Lower leg skin (tissue), 3 donors: ENCODE measurements around the gene PPARG.

ENCODE experiments used
- POLR2A ChIP-seq, 2 donors: fragments of 450-650 bp; IDR thresholded peaks; one replicate each; pipeline ENCODE4 v1.6.1; 2016 to 2017; ENCODE audit warnings: antibody characterized with exemption in 2 of 2, mild to moderate bottlenecking in 1 of 2, moderate library complexity in 1 of 2
- TF ChIP-seq, protein P1 (sequence below), 3 donors: fragments of 450-650 bp; IDR thresholded peaks; one replicate each; pipeline ENCODE4 v1.5.1; 2016; ENCODE audit warnings: antibody characterized with exemption in 3 of 3, mild to moderate bottlenecking in 3 of 3, moderate library complexity in 2 of 3

DNA sequence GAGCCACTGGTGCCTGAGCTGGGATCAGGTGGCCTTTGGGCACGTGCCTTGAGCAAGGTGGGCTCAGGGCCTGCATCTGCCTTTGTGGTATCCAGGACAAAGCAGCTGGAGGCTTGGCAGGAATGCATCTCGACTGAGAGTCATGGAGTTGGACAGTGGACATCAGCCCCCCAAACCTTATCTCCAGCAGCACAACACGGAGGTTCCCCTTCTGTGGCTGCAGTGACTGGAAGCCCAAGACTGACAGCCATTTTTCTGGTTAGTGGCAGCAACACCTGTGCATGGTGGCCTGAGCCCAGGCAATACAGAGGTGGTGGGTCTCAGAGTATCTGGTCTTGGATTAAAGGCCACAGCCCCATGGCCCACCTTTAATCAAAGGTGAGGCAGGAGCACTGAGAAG lies 167.6 kb downstream of the PPARG start:
- TF ChIP-seq, protein P1, sequence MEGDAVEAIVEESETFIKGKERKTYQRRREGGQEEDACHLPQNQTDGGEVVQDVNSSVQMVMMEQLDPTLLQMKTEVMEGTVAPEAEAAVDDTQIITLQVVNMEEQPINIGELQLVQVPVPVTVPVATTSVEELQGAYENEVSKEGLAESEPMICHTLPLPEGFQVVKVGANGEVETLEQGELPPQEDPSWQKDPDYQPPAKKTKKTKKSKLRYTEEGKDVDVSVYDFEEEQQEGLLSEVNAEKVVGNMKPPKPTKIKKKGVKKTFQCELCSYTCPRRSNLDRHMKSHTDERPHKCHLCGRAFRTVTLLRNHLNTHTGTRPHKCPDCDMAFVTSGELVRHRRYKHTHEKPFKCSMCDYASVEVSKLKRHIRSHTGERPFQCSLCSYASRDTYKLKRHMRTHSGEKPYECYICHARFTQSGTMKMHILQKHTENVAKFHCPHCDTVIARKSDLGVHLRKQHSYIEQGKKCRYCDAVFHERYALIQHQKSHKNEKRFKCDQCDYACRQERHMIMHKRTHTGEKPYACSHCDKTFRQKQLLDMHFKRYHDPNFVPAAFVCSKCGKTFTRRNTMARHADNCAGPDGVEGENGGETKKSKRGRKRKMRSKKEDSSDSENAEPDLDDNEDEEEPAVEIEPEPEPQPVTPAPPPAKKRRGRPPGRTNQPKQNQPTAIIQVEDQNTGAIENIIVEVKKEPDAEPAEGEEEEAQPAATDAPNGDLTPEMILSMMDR (IDR thresholded peaks at IDR 0.05), result no peak
- TF ChIP-seq POLR2A (IDR thresholded peaks at IDR 0.05), result no peak
